ENCODE data around the gene PRTN3. TPM values are rescaled to one million over a fixed set of nuclear protein-coding genes. Genes with fewer than 3 reads are reported as not detected.

Gene PRTN3
- total RNA-seq, 1 experiment from 2014 or later = 2.7 TPM

DNA sequence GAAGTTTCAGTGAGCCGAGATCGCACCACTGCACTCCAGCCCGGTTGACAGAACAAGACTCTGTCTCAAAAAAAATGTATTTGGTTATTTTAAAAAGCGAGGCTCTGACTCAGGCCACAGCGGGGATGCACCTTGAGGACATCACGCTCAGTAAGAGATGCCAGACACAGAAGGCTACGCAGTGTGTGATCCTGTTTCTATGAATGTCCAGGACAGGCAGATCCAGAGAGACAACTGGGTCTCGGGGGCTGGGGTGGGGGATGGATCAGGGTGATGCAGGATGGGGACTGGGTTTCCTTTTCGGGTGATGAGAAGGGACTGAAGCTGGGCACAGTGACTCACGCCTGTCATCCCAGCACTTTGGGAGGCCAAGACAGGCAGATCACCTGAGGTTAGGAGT lies 46.8 kb downstream of the PRTN3 start:
- CTCF ChIA-PET = no interaction called here
- H2AFZ ChIP-seq (ENCODE audit: low read depth, low read length, poor library complexity, severe bottlenecking) = no peak overlapping the region

More for the DNA sequence above, 46.8 kb downstream of the PRTN3 start:
- intact Hi-C loops (cut with micrococcal nuclease) = no loop called here
- Histone ChIP-seq H3K4me1 (ENCODE audit: control insufficient read depth in 1 of 2, insufficient read depth in 2 of 2, low read length in 2 of 2) (peaks cover 20 to 26% of the 10 kb centered on the region in 2 experiments), H3K9me2 (ENCODE audit: insufficient read depth) (no peaks in the 10 kb centered on the region), H3K27ac (ENCODE audit: low read depth, low read length) (no peak overlapping the region), H4K20me1 (ENCODE audit: insufficient read depth) (no peaks in the 10 kb centered on the region), H3K4me3 (replicated peaks in 1 of 2; ENCODE audit: low read depth in 1 of 2, low read length in 2 of 2) (no peak overlapping the region), H3K9ac (ENCODE audit: low read length) (no peak overlapping the region), H3K36me3 (ENCODE audit: control insufficient read depth in 1 of 2, insufficient read depth in 2 of 2, low read length in 2 of 2) (peaks cover 9 to 21% of the 10 kb centered on the region in 2 experiments; a peak in 3 of 4 replicates), H3K79me2 (ENCODE audit: insufficient read depth, low read length) (peaks cover 12% of the 10 kb centered on the region; the same call in 1 of the 2 replicates), H3K4me2 (ENCODE audit: low read length) (no peak overlapping the region), H3K27me3 (ENCODE audit: insufficient read depth, low read length) (no peaks in the 10 kb centered on the region), H3K9me3 (ENCODE audit: control insufficient read depth in 1 of 2, insufficient read depth in 1 of 2, low read depth in 1 of 2, low read length in 2 of 2) (no peaks in the 10 kb centered on the region)
- no peak for ATAC-seq
- DNase-seq (ENCODE audit: low read depth, low spot score) = no peak
- ChIA-PET RAD21 (ENCODE audit: low non-redundant PET in 1 of 2, low total read pairs in 2 of 2, uncharacterized antibody in 2 of 2, unreplicated experiment in 2 of 2) (no interaction called here), POLR2A (no interaction called here)
- BruUV-seq (replicated peaks) = no TSS peak
- no peak for TF ChIP-seq EZH2 (IDR thresholded peaks at IDR 0.05)
- TF ChIP-seq POLR2AphosphoS5 (IDR thresholded peaks at IDR 0.05; ENCODE audit: low read depth, low read length) = no peak
- TF ChIP-seq, protein P1, sequence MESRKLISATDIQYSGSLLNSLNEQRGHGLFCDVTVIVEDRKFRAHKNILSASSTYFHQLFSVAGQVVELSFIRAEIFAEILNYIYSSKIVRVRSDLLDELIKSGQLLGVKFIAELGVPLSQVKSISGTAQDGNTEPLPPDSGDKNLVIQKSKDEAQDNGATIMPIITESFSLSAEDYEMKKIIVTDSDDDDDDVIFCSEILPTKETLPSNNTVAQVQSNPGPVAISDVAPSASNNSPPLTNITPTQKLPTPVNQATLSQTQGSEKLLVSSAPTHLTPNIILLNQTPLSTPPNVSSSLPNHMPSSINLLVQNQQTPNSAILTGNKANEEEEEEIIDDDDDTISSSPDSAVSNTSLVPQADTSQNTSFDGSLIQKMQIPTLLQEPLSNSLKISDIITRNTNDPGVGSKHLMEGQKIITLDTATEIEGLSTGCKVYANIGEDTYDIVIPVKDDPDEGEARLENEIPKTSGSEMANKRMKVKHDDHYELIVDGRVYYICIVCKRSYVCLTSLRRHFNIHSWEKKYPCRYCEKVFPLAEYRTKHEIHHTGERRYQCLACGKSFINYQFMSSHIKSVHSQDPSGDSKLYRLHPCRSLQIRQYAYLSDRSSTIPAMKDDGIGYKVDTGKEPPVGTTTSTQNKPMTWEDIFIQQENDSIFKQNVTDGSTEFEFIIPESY (IDR thresholded peaks at IDR 0.05; ENCODE audit: extremely low read depth, insufficient replicate concordance, low read length) = no peak
- TF ChIP-seq CEBPB (IDR thresholded peaks at IDR 0.05; ENCODE audit: low read depth) = no peak
- TF ChIP-seq SIN3A (IDR thresholded peaks at IDR 0.05; ENCODE audit: low read depth) = no peak
- TF ChIP-seq, protein P2, sequence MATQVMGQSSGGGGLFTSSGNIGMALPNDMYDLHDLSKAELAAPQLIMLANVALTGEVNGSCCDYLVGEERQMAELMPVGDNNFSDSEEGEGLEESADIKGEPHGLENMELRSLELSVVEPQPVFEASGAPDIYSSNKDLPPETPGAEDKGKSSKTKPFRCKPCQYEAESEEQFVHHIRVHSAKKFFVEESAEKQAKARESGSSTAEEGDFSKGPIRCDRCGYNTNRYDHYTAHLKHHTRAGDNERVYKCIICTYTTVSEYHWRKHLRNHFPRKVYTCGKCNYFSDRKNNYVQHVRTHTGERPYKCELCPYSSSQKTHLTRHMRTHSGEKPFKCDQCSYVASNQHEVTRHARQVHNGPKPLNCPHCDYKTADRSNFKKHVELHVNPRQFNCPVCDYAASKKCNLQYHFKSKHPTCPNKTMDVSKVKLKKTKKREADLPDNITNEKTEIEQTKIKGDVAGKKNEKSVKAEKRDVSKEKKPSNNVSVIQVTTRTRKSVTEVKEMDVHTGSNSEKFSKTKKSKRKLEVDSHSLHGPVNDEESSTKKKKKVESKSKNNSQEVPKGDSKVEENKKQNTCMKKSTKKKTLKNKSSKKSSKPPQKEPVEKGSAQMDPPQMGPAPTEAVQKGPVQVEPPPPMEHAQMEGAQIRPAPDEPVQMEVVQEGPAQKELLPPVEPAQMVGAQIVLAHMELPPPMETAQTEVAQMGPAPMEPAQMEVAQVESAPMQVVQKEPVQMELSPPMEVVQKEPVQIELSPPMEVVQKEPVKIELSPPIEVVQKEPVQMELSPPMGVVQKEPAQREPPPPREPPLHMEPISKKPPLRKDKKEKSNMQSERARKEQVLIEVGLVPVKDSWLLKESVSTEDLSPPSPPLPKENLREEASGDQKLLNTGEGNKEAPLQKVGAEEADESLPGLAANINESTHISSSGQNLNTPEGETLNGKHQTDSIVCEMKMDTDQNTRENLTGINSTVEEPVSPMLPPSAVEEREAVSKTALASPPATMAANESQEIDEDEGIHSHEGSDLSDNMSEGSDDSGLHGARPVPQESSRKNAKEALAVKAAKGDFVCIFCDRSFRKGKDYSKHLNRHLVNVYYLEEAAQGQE (IDR thresholded peaks at IDR 0.05; ENCODE audit: low read depth) = no peak
- no peak for TF ChIP-seq TCF7L2 (IDR thresholded peaks at IDR 0.05; ENCODE audit: borderline replicate concordance, extremely low read depth, insufficient read depth, insufficient read length)
- TF ChIP-seq, protein P3, sequence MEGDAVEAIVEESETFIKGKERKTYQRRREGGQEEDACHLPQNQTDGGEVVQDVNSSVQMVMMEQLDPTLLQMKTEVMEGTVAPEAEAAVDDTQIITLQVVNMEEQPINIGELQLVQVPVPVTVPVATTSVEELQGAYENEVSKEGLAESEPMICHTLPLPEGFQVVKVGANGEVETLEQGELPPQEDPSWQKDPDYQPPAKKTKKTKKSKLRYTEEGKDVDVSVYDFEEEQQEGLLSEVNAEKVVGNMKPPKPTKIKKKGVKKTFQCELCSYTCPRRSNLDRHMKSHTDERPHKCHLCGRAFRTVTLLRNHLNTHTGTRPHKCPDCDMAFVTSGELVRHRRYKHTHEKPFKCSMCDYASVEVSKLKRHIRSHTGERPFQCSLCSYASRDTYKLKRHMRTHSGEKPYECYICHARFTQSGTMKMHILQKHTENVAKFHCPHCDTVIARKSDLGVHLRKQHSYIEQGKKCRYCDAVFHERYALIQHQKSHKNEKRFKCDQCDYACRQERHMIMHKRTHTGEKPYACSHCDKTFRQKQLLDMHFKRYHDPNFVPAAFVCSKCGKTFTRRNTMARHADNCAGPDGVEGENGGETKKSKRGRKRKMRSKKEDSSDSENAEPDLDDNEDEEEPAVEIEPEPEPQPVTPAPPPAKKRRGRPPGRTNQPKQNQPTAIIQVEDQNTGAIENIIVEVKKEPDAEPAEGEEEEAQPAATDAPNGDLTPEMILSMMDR (IDR thresholded peaks at IDR 0.05 in 2 of 3, conservative IDR thresholded peaks at IDR 0.05 in 1 of 3; ENCODE audit: borderline replicate concordance in 1 of 3, insufficient read depth in 1 of 3, low read depth in 2 of 3, low read length in 2 of 3) = no peak
- no peak for TF ChIP-seq ELF1 (IDR thresholded peaks at IDR 0.05; ENCODE audit: borderline replicate concordance, low read depth)
- TF ChIP-seq, protein P4, sequence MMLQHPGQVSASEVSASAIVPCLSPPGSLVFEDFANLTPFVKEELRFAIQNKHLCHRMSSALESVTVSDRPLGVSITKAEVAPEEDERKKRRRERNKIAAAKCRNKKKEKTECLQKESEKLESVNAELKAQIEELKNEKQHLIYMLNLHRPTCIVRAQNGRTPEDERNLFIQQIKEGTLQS (IDR thresholded peaks at IDR 0.05) = no peak
- no peak for TF ChIP-seq EGR1 (IDR thresholded peaks at IDR 0.05; ENCODE audit: low read depth)

Measured in HCT116 (cell line).